Bronchial epithelial cell (primary cell): Measurements from ENCODE around the gene NOL4L. TPM values are rescaled to one million over a fixed set of nuclear protein-coding genes. Genes with fewer than 3 reads are reported as not detected.
"Not testable (repeated sequence)": the region's sequence is repeated elsewhere in the genome, so short reads cannot be mapped to it uniquely, and the experiment has no call there.

Source experiments
- DNase-seq: peaks from one replicate; pipeline ENCODE4 v3.0.0-alpha.2; 2010; ENCODE audit warnings: low read depth
- FAIRE-seq: peaks from 2 replicates; lab custom pipeline; 2011; peaks lifted over from hg19 to GRCh38; lab: Jason Lieb, UNC
- H3K27me3 ChIP-seq: 2 replicates; pipeline ENCODE4 v1.5.1; 2011; ENCODE audit warnings: low read length; ENCODE audit not compliant: control insufficient read depth, insufficient read depth
- H3K36me3 ChIP-seq: 2 replicates; pipeline ENCODE4 v1.5.1; 2011; ENCODE audit warnings: low read length; ENCODE audit not compliant: control insufficient read depth, insufficient read depth
- H3K4me3 ChIP-seq: 2 replicates; pipeline ENCODE4 v1.5.1; 2011; ENCODE audit warnings: mild to moderate bottlenecking, low read depth, low read length, control low read depth
- CTCF ChIP-seq: IDR thresholded peaks from 2 replicates; pipeline ENCODE4 v1.5.1; 2011; ENCODE audit warnings: mild to moderate bottlenecking, moderate library complexity, low read length, control low read depth, inconsistent platforms; ENCODE audit not compliant: insufficient read depth, severe bottlenecking
- total RNA-seq: library from RNA; depleted of rRNA; stranded (reverse); fragments of >200 nt; gene quantifications from 2 replicates; pipeline ENCODE4 v1.2.1, GENCODE V29; 2014

Gene NOL4L
- total RNA-seq, 1 donor from 2014 or later, result 1.8 TPM

GRCh38 chr20:32467506-32468312 is 117.4 kb downstream of the NOL4L start:
- no peak for FAIRE-seq

GRCh38 chr20:32466739-32467505 is 118.2 kb downstream of the NOL4L start:
- H3K27me3 ChIP-seq, result no peaks in the 10 kb centered on the region
- DNase-seq, result no peak
- no peak for FAIRE-seq
- H3K36me3 ChIP-seq, result no peaks in the 10 kb centered on the region
- TF ChIP-seq CTCF, result no peak
- H3K4me3 ChIP-seq, result no peak overlapping the region

More at GRCh38 chr20:32467506-32468312, 117.4 kb downstream of the NOL4L start:
- no peak overlapping the region for H3K4me3 ChIP-seq
- H3K36me3 ChIP-seq, result peaks cover 3% of the 10 kb centered on the region
- H3K27me3 ChIP-seq, result no peaks in the 10 kb centered on the region
- DNase-seq, result no peak
- TF ChIP-seq CTCF, result no peak

DNA sequence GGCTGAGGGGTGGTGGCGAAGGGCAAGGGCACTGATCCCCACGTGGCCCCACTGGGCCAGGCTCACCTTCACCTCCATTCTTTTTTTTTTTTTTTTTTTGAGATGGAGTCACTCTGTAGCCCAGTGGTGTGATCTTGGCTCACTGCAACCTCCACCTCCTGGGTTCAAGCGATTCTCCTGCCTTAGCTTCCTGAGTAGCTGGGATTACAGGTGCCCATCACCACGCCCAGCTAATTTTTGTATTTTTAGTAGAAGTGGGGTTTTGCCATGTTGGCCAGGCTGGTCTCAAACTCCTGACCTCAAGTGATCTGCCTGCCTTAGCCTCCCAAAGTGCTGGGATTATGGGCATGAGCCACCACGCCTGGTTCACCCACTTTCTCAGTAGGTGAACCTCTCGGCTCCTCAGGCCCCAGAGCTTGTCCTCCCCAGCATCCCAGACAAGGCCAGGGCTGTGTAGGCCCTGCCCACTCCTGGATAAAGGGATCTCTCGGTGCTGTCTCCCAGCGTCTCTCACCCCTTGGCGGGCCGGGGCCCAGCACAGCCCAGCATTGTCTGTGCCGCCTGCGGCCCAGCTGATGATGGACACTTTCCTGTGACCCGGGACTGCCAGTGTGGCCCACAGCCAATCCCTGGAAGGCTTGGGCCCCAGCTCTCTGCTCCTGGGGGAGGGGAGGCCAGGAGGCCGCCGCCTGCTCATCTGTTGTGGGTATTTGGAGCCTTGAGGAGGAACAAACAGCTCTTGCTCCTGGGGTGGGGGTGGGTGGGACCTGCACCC is 119.0 kb downstream of the NOL4L start:
- DNase-seq, H3K36me3 ChIP-seq, H3K27me3 ChIP-seq, H3K4me3 ChIP-seq, FAIRE-seq: not testable (repeated sequence)

GRCh38 chr20:32465092-32465900 is 119.8 kb downstream of the NOL4L start:
- Histone ChIP-seq H3K27me3 (no peaks in the 10 kb centered on the region), H3K36me3 (no peaks in the 10 kb centered on the region), H3K4me3 (no peak overlapping the region)
- no peak for DNase-seq
- no peak for FAIRE-seq
- TF ChIP-seq CTCF, result no peak

DNA sequence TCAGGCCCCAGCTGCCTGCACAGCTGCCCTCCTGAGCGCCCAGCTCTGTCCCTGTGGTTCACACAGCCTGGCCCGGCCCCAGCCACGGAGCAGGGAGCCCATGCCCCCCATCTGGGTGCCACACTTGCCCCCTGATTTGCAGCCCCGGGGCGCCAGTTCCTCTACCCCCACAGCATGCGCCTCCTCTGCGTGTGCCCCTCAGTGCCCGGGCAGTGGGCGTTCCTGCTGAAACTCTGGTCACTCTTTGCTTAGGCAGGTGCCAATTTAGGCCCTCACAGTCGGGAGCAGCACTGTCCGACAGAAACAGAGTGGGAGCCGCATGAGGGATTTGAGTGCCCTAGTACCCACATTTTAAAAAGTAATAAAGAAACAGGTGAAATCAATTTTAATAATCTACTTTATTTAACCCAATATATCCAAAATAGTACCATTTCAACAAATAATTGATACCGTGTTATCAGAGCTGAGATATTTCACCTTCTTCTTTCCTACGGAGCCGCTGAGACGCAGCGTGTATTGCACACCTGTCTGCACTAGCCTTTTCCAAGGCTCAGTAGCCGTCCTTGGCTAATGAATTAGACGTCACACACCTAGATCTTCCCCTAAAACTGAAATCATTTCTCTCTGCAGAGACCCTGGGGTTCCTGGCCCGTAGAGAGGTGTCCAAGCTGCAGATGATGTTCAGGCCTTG is 120.6 kb downstream of the NOL4L start:
- no peaks in the 10 kb centered on the region for H3K36me3 ChIP-seq
- no peak for TF ChIP-seq CTCF
- no peaks in the 10 kb centered on the region for H3K27me3 ChIP-seq
- H3K4me3 ChIP-seq, result no peak overlapping the region
- DNase-seq, result no peak
- FAIRE-seq, result no peak
